DMS79 (cell line): ENCODE measurements around the gene GTSE1.

ENCODE experiments used
- DNase-seq: peaks from one replicate; lab custom pipeline; 2025; lab: John Stamatoyannopoulos, UW

The GTSE1 gene

DNA sequence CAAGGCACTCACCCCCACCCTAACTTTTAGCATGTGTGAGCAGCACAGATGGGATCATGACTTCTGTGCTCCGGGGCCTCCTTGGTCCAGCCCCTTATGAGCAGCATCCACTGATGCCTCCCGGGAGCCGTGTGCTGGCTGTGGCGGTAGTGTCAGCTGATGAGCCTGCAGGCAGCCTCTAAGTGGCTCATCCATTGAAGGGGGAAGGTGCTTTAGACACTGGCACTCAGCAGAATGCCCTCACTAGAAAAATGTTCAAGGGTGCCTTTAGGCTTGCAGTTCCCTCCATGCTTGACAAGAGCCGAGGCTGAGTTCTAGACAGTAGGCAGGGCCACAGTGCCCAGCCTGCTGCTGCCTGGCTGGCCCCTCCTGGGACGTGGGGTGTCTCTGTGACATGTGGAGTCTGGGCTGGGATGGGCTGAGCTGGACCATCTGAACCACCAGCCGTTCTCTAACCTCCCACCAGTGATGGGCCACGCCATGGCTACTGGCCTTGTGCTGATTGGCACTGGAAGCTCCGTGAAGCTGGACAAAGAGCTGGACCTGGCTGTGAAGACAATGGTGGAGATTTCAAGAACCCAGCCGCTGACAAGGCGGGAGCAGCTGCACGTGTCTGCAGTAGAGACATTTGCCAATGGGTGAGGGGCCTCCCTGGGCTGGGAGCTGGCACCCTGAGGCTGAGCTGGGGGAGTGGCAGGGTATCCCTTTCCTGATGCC, 23.1 kb upstream of the GTSE1 start:
- DNase-seq, result no peak

DNA sequence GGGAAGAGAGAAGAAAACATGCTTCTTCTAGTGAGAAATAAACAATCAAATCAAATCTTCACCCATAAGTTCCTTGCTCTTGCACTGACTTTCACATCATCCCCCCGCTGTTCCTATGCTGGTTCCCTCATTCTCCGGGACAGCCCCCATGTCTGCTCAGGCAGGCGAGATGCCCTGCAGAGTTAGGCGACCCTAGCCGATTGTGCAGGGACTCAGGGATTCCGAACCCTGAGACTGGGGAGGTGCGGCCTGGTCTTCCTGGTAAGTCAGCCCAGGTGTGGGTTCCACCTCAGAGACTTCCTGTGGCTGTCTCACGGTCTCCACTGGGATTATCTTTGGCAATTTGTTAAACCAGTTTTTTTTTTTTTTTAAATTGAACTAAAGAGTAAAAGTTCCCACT, 22.3 kb upstream of the GTSE1 start:
- no peak for DNase-seq

DNA sequence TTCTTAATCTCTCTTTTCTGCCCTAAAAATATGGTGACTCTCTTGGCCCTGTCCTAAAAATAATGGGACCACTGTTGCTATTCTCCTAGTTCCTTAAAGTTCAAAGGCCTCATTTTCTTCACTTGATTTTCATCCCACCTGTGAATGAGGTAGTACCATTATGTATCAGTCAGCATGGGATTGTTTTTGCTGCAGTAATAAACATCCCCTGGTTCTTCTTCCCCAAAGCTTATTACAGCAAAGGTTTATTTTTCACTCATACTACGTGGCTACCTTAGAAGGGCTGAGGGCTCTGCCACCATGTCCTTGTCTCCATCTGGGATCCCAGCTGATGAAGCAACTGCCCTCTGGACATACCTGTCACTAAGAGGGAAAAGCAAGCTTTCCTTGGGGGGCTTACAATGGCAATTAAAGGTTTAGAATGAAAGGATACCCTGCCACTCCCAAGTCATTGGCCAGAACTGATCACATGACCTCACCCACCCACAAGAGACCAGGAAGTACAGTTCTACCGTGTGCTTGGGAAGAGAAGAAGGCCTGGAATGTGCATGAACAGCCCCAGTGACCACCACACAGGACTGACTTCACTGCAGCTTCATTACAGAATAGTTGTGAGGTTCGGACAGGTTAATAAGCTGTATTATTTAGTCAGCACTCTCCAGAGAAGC, 21.1 kb upstream of the GTSE1 start:
- DNase-seq, result no peak

DNA sequence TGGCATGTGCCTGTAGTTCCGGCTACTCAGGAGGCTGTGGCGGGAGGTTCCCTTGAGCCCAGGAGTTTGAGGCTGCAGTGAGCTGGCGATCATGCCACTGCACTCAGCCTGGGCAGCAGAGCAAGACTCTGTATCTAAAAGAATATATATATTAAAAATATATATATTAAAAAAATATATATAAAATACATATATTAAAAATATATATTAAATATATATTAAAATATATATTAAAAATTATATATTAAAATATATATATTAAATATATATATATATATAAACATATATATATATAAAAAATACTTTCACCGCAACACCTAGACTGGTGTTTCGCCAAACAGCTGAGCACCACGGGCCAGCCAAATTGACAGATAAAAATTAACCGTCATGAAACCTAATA, 20.1 kb upstream of the GTSE1 start:
- DNase-seq, result no peak

DNA sequence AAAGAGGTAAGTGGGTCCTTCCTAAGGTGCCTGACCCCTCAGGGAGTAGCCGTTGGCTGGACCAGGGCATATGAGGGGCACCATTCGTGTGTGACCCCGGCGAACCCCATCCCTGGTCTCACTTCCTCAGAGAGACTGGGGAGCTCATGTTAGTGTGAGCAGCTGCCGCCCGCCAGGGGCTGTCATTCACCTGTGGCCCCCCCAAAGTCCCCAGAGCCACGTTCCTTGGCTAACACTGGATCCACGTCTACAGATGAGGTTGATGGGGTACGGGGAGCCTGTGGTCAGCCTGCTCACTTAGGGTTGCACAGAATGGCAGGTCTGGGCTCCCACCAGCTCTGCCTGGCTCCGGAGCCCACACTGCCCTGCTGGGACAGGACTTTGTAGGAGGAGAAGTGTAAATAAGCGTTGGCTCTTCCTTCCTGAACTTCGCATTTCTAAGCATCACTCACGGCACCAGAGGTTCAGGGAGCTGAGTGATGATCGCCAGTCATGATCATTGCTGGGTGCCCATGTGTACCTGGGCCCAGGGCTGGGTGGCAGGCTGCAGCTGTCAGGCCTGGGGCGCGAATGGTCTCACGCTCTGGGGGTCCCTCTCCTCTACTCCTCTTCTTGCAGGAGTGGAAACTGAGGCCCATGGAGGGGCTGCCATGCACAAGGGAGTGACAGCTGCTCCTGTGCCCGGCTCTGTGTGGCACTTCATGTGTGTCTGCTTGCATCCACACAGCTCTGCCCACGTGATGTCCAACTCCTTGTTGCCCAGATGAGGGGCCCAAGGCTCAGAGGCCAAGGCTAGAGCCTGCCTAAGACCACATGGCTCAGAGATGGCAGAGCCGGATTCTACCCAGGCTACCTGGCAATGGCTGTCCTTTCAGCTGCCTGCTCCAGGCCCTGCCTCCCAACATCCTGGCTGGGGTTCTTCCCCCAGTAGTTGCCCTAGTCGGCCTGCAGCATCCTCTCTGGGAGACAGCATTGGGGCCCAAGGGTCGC, 17.7 kb upstream of the GTSE1 start:
- DNase-seq, result no peak

DNA sequence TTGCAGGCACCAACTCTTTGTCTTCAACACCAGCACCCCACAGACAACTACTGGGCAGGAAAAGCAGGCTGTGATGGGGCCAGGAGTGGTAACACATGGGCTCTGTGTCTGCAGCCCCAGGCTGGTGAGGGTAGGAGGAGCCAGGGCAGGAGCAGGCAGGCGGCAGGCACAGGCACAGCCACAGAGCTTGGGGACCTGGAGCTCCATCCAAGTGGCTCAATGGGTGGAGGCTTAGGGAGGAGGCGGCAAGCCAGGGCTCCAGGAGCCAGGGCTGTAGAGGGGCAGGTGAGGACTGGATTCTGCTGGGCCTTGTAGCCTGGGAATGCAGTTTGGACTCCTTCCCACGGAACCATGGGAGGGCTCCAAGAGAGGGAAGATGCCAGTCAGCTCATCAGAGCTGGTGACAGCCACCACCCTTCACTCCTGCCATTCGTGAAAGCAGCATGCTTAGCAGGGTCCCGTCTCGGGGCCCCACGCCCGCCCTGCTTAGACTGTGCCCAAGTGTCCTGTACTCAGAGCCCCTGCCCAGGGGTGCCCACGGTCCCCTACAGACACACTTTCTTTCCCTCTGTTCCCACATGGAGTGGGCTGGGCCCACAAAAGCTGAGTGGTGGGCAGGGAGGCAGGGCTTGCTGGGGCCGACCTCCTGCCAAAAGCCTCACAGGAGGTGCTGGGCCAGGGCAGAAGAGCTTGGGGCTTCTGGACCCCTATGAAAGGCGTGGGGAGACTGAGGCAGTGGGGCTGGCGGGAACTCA, 16.4 kb upstream of the GTSE1 start:
- no peak for DNase-seq

DNA sequence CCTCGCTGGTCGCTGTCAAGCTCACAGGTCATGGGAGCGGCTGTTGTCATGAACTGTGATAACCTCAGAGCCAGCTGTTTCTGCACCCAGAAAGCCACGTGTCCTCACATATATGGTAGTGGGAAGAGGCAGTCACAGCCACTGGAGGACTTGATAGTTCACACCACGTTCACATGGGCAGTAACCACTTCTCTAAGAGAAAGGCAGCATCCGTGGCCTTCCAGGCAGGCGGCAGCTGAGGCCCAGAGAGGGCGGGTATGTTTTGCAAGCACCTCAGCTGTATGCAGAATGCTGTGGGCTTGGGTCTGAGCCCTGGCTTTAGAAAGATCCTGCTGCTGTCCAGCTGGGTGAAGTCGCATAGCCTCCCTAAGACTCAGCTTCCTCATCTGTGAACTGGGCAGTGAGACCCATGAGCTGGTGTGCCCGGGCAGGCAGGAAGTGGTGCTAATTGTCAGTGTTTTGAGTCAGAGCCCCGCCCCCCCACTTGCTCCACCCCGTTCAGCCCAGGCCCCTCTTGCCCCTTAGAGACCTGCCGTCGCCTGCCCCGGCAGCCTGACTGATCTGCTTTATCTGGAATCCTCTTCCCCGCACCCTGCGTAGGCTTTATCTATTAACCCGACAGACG, 15.6 kb upstream of the GTSE1 start:
- no peak for DNase-seq

DNA sequence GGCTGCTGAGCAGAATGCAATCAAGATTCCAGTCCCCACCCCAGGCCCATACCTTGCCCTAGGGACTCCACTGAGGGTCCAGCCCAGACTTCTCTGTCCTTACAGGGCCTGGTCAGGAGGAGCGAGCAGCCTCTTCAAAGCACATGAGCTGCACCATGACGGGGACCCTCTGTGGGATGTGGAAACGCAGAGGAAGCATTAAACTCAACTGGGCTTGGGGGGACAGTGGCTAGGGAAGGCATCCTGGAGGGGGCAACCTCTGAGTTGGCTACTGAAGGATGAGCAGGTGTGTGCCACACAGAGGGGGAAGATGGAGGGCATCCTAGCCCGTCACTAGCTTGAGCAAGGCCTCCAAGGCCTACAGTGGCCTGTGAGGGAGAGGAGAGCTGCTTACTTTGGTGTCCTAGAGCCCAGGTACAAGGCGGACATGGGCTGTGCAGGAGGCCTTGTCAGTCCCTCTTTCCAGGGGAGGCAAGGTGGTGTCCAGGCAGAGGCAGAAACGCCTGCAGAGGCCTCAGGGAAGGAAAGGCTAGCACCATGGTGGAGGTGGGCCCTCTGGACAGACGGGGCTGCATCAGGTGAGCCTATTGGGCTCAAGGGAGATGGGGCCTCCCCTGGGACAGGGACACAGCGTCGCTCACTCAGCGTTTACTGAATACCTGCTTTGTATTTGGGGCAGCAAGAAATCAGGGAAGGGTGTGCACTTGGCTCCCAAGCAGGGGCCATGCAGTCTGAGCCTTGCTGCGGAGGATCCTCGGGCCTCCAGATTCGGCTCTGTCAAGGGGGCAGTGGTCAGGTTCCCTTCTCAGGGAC, 14.6 kb upstream of the GTSE1 start:
- no peak for DNase-seq

DNA sequence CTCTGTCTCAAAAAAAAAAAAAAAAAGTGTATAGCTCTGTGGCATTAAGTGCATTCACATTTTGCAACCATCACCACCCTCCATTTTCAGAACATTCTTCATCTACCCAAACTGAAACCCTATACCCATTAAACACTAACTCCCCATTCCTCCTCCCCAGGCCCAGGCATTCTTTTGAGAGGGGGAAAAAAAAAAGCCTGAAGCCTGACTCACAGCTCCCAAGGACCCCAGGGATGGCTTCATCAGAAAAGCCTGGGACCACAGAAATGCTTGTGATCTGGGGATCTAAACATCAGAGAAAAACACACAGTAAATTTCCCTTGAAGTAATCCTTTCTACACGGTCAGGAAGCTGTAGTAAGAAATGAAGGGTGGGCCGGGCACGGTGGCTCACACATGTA, 10.7 kb upstream of the GTSE1 start:
- DNase-seq, result no peak

DNA sequence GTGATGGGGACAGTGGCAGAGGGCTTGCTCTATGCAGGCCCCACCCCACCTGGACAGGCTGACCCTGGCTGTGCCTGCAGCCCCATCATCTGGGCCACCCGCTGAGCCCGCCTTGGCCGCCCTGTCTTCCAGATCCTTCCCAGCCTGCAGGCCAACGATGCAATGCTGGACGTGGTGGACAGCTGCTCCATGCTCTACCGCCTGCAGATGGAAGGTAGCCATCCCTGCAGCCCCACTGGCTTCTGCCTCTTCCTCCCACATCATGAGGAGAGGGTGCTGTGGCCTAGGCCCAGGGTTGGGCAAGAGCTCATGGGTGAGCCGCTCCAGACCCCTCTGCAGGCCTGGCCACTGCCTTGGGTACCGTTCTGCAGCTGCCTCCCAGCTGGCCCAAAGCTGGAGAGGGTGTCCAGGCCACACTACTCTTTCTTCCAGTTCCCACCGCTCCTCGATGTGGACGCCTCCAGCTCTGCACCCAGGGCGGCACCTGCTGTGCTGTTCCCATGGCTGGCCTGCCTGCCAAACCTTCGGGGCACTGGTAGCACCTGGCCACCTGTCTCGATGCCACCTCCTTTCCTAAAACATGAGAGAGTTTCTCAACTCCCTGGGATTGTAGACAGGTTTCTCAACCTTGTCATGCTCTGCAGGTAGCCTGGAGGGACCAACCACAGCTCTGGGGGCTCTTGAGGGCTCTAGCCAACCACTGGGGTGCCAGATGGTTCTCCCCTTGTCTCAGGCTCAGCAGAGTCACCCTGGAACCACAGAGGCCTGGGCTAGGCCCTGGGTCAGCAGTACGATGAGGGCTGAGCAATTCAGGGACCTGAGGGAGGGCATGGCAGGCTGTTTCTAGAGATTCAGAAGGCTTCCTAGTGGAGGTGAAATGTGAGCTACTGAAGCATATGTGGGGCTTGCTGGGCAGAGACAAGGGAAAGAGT, 9.5 kb upstream of the GTSE1 start:
- DNase-seq, result no peak

DNA sequence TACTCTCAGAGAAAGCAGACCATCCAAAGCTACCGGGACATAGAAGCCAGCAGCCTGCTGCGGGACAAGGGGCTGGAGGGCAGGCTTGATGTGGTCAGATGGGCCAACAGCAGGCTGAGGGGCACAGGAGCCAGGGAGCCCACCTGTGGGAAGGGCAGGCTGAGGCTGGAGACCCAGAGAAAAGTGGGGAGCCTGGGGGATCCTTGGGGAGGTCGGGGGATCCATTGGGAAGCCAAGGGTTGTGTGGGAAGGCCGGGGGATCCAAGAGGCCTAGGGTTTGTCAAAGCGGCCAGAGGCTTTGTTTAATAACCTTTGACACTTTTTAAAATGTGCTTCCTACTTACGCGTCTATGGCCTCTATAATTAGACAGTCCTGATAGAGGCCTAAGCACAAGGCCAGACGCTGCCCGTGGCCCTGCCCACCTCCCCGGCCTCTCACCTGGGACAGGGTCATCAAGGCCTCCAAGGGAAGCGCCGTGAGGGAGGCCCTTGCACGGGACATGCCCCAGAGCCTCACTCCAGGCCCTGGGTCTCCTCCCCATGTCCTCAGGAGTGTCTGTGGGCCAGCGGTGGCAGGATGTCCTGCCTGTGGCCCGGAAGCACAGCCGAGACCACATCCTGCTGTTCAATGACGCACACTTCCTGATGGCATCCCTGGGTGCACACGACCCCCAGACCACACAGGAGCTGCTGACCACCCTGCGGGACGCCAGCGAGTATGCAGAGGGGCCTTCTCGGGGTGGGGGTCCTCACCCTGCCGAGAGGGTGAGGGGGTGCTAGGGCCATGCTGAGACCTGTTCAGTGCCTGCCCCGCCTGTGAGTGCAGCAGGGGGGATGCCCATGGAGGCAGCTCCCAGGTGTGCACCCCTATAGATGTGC, 8.6 kb upstream of the GTSE1 start:
- DNase-seq, result no peak

DNA sequence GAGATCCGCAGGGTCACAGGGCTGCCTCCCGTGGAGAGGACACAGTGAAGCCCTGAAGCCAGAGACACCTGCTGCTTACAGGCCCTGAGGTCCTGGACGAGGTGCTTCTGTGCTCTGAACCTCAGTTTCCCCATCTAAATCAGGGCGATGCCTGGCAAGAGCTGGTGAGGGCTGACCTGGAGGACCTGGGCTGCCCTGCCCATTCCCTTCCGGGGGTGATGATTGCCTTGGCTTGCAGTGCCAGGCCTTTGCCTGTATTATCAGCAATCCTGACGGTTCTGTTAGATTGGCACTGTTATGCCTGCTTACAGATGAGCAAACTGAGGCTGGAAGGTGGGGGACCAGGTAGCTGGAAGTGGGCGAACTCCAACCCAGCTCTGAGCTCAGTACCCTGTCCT, 7.8 kb upstream of the GTSE1 start:
- no peak for DNase-seq

DNA sequence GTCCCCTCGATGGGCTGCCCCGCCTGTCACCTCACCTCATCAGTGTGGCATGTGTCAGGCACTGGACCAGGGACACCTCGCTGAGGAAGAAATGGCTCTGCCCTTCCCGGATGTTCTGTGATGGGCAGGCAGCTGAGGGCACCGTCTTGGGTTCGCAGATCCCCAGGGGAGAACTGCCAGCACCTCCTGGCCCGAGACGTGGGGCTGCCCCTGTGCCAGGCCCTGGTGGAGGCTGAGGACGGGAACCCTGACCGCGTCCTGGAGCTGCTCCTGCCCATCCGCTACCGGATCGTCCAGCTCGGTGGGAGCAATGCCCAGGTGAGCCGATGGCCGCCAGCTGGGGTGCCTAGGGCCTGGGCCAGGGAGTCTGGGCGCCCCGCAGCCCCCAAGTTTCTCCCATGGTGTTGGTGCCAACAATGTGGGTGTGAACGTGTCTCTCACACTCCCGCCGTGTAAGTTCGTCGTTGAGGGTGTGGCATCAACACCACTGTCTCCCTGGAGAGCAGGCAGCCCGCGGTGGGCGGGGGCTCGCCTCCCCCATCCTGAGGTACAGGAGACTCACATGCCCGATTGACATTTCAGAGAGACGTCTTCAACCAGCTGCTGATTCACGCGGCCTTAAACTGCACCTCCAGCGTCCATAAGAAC, 7.3 kb upstream of the GTSE1 start:
- DNase-seq, result no peak

DNA sequence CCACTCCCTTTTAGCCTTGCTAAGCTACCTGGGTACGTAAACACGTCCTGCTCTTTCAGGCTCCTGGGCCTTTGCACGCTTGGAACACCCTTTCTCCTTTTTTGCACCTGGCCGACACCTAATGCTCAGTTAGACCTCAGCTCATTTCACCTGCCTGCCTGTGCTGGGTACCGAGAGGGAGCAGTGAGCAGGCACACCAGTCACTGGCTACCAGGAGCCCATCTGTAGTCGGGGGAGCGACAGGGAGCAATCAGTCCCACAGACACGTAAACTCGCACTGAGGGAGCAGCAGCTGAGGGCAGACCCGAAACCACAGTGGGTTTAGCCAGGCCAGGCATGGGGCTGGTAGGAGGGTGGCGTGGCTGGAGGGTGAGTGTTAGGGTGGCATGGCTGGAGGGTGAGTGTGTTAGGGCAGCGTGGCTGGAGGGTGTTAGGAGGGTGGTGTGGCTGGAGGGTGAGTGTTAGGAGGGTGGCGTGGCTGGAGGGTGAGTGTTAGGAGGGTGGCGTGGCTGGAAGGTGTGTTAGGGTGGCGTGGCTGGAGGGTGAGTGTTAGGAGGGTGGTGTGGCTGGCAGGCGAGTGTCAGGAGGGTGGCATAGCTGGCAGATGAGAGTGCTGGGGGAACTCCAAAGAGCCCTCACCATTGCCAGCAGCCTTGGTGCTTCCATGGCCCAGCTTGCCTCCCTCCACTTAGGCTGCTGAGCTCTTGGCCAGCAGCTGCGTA, 6.4 kb upstream of the GTSE1 start:
- no peak for DNase-seq

DNA sequence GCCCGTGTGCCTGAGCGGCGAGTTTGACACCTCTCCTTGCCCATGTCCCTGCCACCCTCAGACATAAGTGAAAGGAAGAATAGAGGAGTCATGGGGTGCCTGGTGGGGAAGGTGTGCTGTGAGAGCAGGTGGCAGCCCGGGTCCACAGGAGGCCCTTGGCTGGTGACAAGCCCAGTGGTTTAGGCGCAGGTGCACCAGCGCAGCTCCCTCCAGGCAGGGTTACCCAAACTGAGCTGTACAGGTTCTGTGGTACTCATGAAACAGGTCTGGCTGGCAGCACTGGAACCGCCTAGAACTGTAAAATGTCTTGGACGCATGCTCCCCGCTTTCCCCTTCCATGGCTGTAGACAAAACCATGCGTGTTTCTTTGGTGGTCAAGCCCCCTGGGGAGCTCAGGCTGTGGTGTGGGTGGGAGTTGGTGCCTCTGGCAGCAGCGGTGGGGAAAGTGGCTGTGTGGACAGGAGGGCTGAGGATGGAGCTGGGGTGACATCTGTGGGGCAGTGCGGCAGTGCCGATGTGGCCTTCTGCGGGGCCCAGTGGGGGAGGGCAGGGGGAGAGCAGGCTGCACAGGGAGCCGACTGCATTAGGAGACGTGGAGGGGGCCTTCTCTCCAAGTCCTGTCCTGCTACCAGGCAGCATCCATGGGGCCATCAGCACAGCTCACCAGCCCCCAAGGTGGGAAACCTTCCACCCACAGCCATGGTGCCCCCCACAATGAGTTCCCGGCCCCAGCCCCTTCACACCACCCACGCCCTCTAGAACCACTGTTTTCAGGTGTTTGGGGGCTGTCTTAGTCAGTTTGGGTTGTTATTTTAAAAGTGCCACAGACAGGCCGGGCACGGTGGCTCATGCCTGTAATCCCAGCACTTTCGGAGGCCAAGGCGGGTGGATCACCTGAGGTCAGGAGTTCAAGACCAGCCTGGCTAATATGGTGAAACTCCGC, 5.6 kb upstream of the GTSE1 start:
- DNase-seq, result no peak

DNA sequence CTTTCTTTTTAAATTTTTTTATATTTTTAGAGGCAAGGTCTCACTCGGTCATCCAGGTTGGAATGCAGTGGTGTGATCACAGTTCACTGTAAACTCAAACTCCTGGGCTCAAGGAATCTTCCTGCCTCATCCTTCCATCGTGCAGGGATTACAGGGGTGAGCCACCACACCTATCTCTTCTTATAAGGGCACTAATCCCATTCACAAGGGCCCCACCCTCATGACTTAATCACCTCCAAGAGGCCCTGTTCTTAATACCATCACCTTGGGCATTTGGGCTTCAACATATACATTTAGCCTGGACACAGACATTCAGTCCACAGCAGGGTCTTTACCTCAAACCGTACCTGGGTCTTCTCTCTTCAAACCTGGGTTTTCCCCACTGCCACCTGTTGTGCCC, 4.5 kb upstream of the GTSE1 start:
- no peak for DNase-seq
